HL-60/S4 treated with phorbol 12-myristate 13-acetate at 8.2 ng/mL for 4 days and 3 days (cell line): ENCODE results near the gene TRIM13.
"Not testable (repeated sequence)": the region's sequence is repeated elsewhere in the genome, so short reads cannot be mapped to it uniquely, and the experiment has no call there.

Source experiments
- in situ Hi-C: fragments of 300-500 bp; cut with MboI; formaldehyde crosslinking; loops from 2 replicates; pipeline ENCODE4 v1.15.0; 2022; ENCODE audit warnings: low sequenced_read_pairs

Gene TRIM13

GRCh38 chr13:50053844-50054243, 57.0 kb downstream of the TRIM13 start:
- in situ Hi-C loops: no loop called here

DNA sequence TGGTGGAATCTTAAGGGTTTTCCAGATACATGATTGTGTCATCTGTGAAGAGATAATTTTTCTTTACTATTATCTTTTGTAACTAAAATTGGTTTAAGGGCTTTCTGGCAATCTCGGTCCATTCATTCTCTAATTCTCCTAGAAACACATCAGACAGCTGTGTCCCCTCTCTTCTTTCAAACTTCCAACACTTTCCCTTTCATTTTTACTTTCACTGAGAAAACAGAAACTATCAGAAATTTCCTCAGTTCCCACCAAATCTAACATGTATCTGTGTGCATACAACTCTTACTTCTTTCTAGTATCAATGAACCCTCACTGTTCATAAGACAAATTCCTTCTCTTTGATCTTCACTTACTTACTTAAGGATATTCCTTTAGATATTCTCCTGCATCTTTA, 58.6 kb downstream of the TRIM13 start:
- in situ Hi-C loops: no loop called here

DNA sequence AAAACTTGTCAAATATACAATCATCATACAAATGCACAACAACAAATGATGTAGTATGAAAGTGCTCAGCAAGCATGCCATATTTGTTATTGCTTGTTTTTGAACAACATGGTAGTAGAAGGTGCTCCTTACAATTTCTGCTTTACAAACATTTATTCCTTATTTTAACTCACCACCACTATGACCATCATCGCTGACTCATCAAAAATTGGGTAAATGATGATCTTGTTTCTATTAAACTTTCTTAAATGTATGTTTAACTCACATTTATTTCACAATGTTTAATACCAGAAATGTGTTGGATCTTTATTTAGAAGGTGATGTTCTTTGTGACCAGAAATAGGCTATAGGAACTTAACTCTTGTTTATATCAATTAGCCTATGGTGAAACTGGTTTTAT, 63.9 kb downstream of the TRIM13 start:
- in situ Hi-C loops: no loop called here

DNA sequence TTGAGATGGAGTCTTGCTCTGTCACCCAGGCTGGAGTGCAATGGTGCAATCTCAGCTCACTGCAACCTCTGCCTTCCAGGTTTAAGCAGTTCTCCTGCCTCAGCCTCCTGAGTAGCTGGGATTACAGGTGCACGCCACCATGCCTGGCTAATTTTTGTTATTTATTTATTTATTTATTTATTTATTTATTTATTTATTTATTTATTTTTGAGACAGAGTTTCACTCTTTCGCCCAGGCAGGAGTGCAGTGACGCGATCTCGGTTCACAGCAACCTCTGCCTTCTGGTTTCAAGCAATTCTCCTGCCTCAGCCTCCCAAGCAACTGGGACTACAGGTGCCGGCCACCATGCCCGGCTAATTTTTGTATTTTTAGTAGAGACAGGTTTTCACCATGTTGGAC, 65.5 kb downstream of the TRIM13 start:
- in situ Hi-C loops: not testable (repeated sequence)

- in situ Hi-C loops: no loop called here
Observed at GRCh38 chr13:50065712-50066111, 68.9 kb downstream of the TRIM13 start.
